Trophoblast cell (in vitro differentiated cells and primary cell): ENCODE measurements around the gene PLEKHA7.

Experiments used
- DNase-seq, 2 donors: peaks; one replicate each; pipeline ENCODE4 v3.0.0-alpha.2; 2016
- H2AFZ ChIP-seq: 2 replicates; pipeline ENCODE4 v1.6.1; 2013; ENCODE audit warnings: low read length, moderate library complexity, mild to moderate bottlenecking; ENCODE audit not compliant: insufficient read depth, poor library complexity
- H2AK5ac ChIP-seq: 2 replicates; pipeline ENCODE4 v1.6.1; 2013; ENCODE audit warnings: mild to moderate bottlenecking, low read length
- H2BK120ac ChIP-seq: 2 replicates; pipeline ENCODE4 v1.6.1; 2013; ENCODE audit warnings: low read length, mild to moderate bottlenecking, moderate library complexity; ENCODE audit not compliant: insufficient read depth, poor library complexity
- H2BK12ac ChIP-seq: 2 replicates; pipeline ENCODE4 v1.6.1; 2013; ENCODE audit warnings: mild to moderate bottlenecking, low read length, moderate library complexity
- H2BK5ac ChIP-seq: 2 replicates; pipeline ENCODE4 v1.6.1; 2013; ENCODE audit warnings: low read length, low read depth, moderate library complexity, mild to moderate bottlenecking; ENCODE audit not compliant: poor library complexity
- H3K14ac ChIP-seq: 2 replicates; pipeline ENCODE4 v1.6.1; 2013; ENCODE audit warnings: mild to moderate bottlenecking, low read length
- H3K18ac ChIP-seq: 2 replicates; pipeline ENCODE4 v1.6.1; 2013; ENCODE audit warnings: mild to moderate bottlenecking, low read length
- H3K23ac ChIP-seq: 2 replicates; pipeline ENCODE4 v1.6.1; 2013; ENCODE audit warnings: low read length
- H3K27ac ChIP-seq: 2 replicates; pipeline ENCODE4 v1.5.1; 2013; ENCODE audit warnings: low read depth, mild to moderate bottlenecking, inconsistent platforms, low read length, moderate library complexity
- H3K27me3 ChIP-seq: 2 replicates; pipeline ENCODE4 v1.6.1; 2013; ENCODE audit warnings: inconsistent platforms, mild to moderate bottlenecking, low read length, moderate library complexity; ENCODE audit not compliant: insufficient read depth
- H3K36me3 ChIP-seq, 2 experiments: 1 replicate in 1 of 2; 2 replicates in 1 of 2; pipeline ENCODE4 v1.6.1; 2013; ENCODE audit warnings: low read length in 2 of 2, mild to moderate bottlenecking in 2 of 2, moderate library complexity in 1 of 2; ENCODE audit not compliant: insufficient read depth in 2 of 2, control insufficient read depth in 1 of 2
- H3K4ac ChIP-seq: 2 replicates; pipeline ENCODE4 v1.6.1; 2013; ENCODE audit warnings: low read depth, mild to moderate bottlenecking, low read length, moderate library complexity
- H3K4me1 ChIP-seq, 2 experiments: 1 replicate in 1 of 2; 2 replicates in 1 of 2; pipeline ENCODE4 v1.6.1; 2013; ENCODE audit warnings: low read length in 2 of 2, mild to moderate bottlenecking in 2 of 2, moderate library complexity in 1 of 2; ENCODE audit not compliant: insufficient read depth in 2 of 2, control insufficient read depth in 1 of 2
- H3K4me2 ChIP-seq: 2 replicates; pipeline ENCODE4 v1.6.1; 2013; ENCODE audit warnings: inconsistent platforms, mild to moderate bottlenecking, low read length, moderate library complexity
- H3K4me3 ChIP-seq: 2 replicates; pipeline ENCODE4 v1.5.1; 2013; ENCODE audit warnings: mild to moderate bottlenecking, low read depth, low read length, inconsistent platforms
- H3K79me1 ChIP-seq: one replicate; pipeline ENCODE4 v1.6.1; 2013; ENCODE audit warnings: low read length
- H3K79me2 ChIP-seq: 2 replicates; pipeline ENCODE4 v1.6.1; 2013; ENCODE audit warnings: low read length, mild to moderate bottlenecking; ENCODE audit not compliant: control insufficient read depth, insufficient read depth, poor library complexity
- H3K9ac ChIP-seq: 2 replicates; pipeline ENCODE4 v1.6.1; 2013; ENCODE audit warnings: mild to moderate bottlenecking, low read length
- H3K9me3 ChIP-seq: 2 replicates; pipeline ENCODE4 v1.6.1; 2013; ENCODE audit warnings: low read depth, mild to moderate bottlenecking, control low read depth, inconsistent platforms, low read length; ENCODE audit not compliant: insufficient read depth
- H4K12ac ChIP-seq: 2 replicates; pipeline ENCODE4 v1.6.1; 2013; ENCODE audit warnings: low read depth, mild to moderate bottlenecking, low read length, moderate library complexity
- H4K8ac ChIP-seq: 2 replicates; pipeline ENCODE4 v1.6.1; 2013; ENCODE audit warnings: low read depth, mild to moderate bottlenecking, low read length, moderate library complexity
- H4K91ac ChIP-seq: one replicate; pipeline ENCODE4 v1.6.1; 2013; ENCODE audit warnings: low read depth, mild to moderate bottlenecking, low read length, moderate library complexity
- WGBS: extraction: QIAGEN DNeasy Blood & Tissue Kit; methylation state at CpG from one replicate; pipeline ENCODE4 v1.1.7; 2013; ENCODE audit warnings: missing lambda C conversion rate; ENCODE audit not compliant: insufficient read length, insufficient coverage; ENCODE audit errors: extremely low coverage; 5-methylcytosine and 5-hydroxymethylcytosine counted together

Gene PLEKHA7

DNA sequence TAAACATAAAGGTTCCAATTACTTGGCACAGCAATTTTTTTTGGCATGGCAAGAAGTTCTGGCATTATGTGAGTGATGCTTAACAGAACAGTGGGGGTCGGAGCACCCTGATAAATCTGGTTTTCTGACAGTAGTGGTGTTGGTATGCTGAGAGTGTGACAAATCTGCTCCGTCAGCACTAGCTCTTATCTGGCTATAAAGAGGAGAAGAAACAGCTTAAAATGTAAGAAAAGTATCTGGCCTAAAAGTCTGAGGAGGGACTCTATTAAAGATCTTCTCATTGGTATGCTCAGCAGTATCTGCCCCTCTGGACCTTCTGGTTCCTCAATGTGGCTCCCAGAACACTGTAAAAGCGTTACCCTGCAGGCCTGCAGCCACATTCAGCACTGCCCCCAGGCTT is 137.4 kb downstream of the PLEKHA7 start:
- Histone ChIP-seq H4K8ac (no peak overlapping the region), H3K27me3 (no peaks in the 10 kb centered on the region), H2BK5ac (peak overlapping the region; percentile 80), H3K9ac (no peak overlapping the region), H2AK5ac (no peak overlapping the region), H4K91ac (peak overlapping the region; percentile 51), H3K14ac (no peak overlapping the region), H3K79me2 (peaks cover 7% of the 10 kb centered on the region), H3K23ac (no peak overlapping the region), H3K36me3 (no peaks in the 10 kb centered on the region), H4K12ac (no peak overlapping the region), H3K4me2 (no peak overlapping the region), H3K27ac (peak overlapping the region; percentile 95), H3K9me3 (no peaks in the 10 kb centered on the region), H3K4ac (no peak overlapping the region), H2BK120ac (peak overlapping the region; percentile 59), H2AFZ (no peak overlapping the region), H3K4me1 (peaks cover 44 to 51% of the 10 kb centered on the region in 2 experiments), H2BK12ac (no peak overlapping the region), H3K79me1 (peaks cover 48% of the 10 kb centered on the region), H3K4me3 (no peak overlapping the region), H3K18ac (no peak overlapping the region)
- no CpG with 5 or more reads among the region's 3 CpGs for WGBS
- DNase-seq = no peak

DNA sequence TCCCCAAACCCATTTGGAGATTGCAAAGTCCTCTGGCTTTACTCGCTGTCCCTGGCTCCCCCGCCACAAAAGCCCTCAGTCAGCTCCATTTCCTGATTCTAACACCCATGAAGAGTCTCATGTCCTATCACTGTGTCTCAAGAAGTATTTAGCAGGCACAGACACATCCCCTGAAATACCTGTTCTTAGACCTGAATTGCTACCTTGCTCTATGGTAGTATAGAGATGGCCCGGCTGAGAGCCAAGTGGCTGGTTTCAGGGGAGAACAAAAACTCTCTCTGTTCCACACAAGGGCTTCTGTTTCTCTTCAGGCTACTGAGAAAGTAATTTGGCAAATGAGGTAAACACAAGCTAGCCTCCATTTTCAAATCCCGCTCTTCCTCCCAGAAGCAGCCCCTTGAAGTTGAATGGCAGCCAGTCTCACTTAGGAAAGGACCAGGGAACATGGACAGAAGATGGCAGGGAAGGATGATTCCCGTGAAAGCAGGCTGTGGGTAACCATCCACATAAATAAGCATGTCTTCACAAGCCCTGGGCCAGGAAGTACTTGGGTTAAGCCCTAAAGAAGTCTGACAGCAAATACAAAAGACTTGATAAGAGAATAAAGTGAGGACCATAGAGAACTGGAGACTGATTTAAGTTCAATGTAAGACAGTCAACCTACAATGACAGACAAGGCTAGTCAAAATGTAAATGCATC is 138.0 kb downstream of the PLEKHA7 start:
- H3K23ac ChIP-seq = peak overlapping the region; percentile 56
- H4K91ac ChIP-seq = peak overlapping the region; percentile 85
- H3K9me3 ChIP-seq = no peaks in the 10 kb centered on the region
- H3K18ac ChIP-seq = peak overlapping the region; percentile 42
- H3K79me1 ChIP-seq = peaks cover 42% of the 10 kb centered on the region
- peak overlapping the region; percentile 38 for H3K9ac ChIP-seq
- H2AK5ac ChIP-seq = peak overlapping the region; percentile 34
- H2AFZ ChIP-seq = no peak overlapping the region
- peak overlapping the region; percentile 46 for H2BK120ac ChIP-seq
- WGBS = no CpG with 5 or more reads among the region's 5 CpGs
- no peaks in the 10 kb centered on the region for H3K36me3 ChIP-seq
- peaks cover 7% of the 10 kb centered on the region for H3K79me2 ChIP-seq
- H2BK5ac ChIP-seq = peak overlapping the region; percentile 79
- peaks cover 39 to 50% of the 10 kb centered on the region in 2 experiments for H3K4me1 ChIP-seq
- H3K4me2 ChIP-seq = peak overlapping the region; percentile 5
- H3K4me3 ChIP-seq = no peak overlapping the region
- peak overlapping the region; percentile 81 for H2BK12ac ChIP-seq
- peak overlapping the region; percentile 52 for H4K8ac ChIP-seq
- H3K14ac ChIP-seq = peak overlapping the region; percentile 56
- no peak overlapping the region for H4K12ac ChIP-seq
- peak in 1 of 2 donors; percentile 16 for DNase-seq
- H3K4ac ChIP-seq = peak overlapping the region; percentile 61
- peak overlapping the region; percentile 95 for H3K27ac ChIP-seq
- no peaks in the 10 kb centered on the region for H3K27me3 ChIP-seq

DNA sequence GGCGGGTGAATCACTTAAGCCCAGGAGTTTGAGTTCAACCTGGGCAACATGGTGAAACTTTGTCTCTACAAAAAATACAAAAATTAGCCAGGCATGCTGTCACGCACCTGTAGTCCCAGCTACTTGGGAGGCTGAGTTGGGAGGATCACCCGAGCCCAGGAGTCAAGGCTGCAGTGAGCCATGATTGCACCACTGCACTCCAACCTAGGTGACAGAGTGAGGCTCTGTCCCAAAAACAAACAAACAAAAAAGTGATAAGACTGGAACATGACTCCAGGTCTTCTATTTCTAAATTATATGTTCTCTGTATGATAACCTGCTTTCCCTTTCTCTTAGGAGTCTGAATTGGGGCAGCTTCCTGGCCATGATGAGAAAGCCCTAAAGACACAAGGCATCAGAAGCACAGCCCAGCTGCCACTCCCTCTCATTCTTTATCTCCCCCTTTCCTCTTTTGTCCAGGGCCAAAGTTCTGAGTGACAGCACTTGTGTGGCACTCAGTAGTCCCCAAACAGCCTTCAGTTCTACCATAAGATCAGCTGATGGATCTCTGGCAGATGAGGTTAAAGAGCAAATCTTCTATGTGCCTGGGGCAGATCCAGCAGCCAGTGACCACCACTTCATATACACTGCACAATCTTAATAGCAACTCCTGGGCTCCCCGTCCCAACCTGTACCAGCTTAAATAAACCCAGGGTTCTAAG is 139.8 kb downstream of the PLEKHA7 start:
- Histone ChIP-seq H3K79me2 (peaks cover 9% of the 10 kb centered on the region), H3K4me1 (peaks cover 46 to 53% of the 10 kb centered on the region in 2 experiments), H3K23ac (no peak overlapping the region), H3K9ac (no peak overlapping the region), H3K4me2 (no peak overlapping the region), H4K12ac (no peak overlapping the region), H3K4me3 (no peak overlapping the region), H3K4ac (peak overlapping the region; percentile 44), H2AK5ac (no peak overlapping the region), H3K9me3 (no peaks in the 10 kb centered on the region), H3K36me3 (no peaks in the 10 kb centered on the region), H3K79me1 (peaks cover 49% of the 10 kb centered on the region), H4K8ac (peak overlapping the region; percentile 48), H2BK12ac (peak overlapping the region; percentile 50), H2BK5ac (peak overlapping the region; percentile 61), H4K91ac (peak overlapping the region; percentile 68), H3K27ac (peak overlapping the region; percentile 73), H2AFZ (no peak overlapping the region), H3K14ac (peak overlapping the region; percentile 44), H2BK120ac (peak overlapping the region; percentile 63), H3K18ac (no peak overlapping the region), H3K27me3 (no peaks in the 10 kb centered on the region)
- DNase-seq = no peak
- WGBS = no CpG with 5 or more reads among the region's 4 CpGs

DNA sequence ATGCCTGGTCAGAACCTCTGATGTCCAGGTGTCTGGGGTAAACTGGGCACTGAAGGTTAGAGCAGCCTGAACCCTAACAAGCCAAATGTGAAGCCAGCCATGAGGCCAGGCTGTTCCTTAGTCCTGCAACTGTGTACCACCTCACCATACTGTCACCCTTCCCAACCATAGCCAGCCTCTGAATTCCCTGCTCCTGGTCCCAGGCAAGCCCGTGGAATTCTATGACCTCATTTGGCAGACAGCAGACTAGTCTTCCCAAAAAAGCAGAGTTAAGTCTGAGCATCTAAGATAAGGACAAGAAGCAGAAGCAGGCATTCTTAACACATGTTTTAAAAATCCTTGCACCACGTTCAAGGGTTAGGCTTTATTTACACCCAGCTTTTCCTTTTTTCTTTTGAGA is 140.9 kb downstream of the PLEKHA7 start:
- WGBS = no CpG with 5 or more reads among the region's 2 CpGs
- H3K79me2 ChIP-seq = peaks cover 7% of the 10 kb centered on the region
- H3K36me3 ChIP-seq = peaks cover 0 to 6% of the 10 kb centered on the region in 2 experiments

More for the DNA sequence above, 140.9 kb downstream of the PLEKHA7 start:
- H3K4me3 ChIP-seq = no peak overlapping the region
- H2BK5ac ChIP-seq = peak overlapping the region; percentile 94
- no peak for DNase-seq
- peak overlapping the region; percentile 57 for H3K4ac ChIP-seq
- H2AFZ ChIP-seq = no peak overlapping the region
- H2BK120ac ChIP-seq = peak overlapping the region; percentile 82
- H3K18ac ChIP-seq = peak overlapping the region; percentile 83
- H3K4me1 ChIP-seq = peaks cover 42 to 52% of the 10 kb centered on the region in 2 experiments
- H3K27ac ChIP-seq = peak overlapping the region; percentile 73
- H3K14ac ChIP-seq = peak overlapping the region; percentile 76
- no peak overlapping the region for H3K9ac ChIP-seq
- H2AK5ac ChIP-seq = peak overlapping the region; percentile 52
- no peak overlapping the region for H3K4me2 ChIP-seq
- peak overlapping the region; percentile 32 for H4K8ac ChIP-seq
- H4K91ac ChIP-seq = peak overlapping the region; percentile 85
- H3K9me3 ChIP-seq = no peaks in the 10 kb centered on the region
- no peak overlapping the region for H3K23ac ChIP-seq
- no peak overlapping the region for H4K12ac ChIP-seq
- peak overlapping the region; percentile 91 for H2BK12ac ChIP-seq
- H3K79me1 ChIP-seq = peaks cover 45% of the 10 kb centered on the region
- no peaks in the 10 kb centered on the region for H3K27me3 ChIP-seq
